ENCODE results near the gene COPA.

COPA gene

GRCh38 chr1:160261893-160262794 lies 80.9 kb downstream of the COPA start, which contains the start of gene DCAF8:
Gene DCAF8, minus strand, starts transcription at chr1:160262549. Its CDS starts 18,541 bp downstream, at chr1:160244008.
- peak; percentile 89 for DNase-seq

- peak; percentile 54 for DNase-seq
Measured at GRCh38 chr1:160261556-160261892, 81.5 kb downstream of the COPA start.

DNA sequence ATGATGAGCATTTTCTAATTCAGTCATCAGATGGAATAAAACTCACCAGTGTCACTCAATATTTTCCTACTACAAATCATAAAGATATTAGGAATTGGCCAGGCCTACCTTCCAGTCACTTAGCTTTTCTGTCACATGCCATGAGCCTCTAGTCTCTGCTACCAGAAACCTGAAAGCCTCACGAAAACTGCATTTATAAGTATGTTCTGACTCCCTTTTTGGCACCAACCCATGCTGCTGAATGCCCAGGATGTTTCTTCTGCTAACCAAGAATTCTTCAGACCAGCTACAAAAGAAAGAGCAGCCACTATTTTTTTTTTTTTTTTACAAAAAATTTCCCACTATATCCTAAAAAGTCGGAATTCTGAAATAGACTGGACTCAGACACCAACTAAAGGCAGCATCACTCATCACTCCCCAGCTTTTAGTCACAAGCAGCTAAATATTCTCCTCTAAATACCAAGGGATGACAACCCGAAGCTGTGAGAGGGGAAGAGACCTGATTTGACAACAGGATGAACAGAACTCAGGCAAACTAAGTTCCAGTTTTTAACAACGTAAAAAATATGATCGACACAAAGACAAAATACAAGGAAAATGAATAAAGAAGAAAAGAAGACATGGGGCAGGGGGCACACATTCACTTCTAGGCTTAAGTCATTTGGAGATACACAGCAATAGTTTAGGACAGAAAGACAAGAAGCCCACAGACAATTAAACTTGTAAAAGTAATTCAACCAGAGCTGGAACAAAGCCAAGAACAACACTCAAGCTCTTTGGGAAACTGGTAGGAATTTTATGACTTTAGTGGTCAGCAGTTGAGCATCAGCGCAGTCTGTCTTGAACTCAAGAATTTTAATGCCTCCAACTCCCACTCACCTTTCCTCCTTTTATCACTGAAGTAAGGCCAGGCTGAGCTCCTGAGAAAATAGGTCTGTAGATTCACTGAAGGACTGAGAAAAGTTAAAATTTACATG lies 82.4 kb downstream of the COPA start:
- no peak for DNase-seq

DNA sequence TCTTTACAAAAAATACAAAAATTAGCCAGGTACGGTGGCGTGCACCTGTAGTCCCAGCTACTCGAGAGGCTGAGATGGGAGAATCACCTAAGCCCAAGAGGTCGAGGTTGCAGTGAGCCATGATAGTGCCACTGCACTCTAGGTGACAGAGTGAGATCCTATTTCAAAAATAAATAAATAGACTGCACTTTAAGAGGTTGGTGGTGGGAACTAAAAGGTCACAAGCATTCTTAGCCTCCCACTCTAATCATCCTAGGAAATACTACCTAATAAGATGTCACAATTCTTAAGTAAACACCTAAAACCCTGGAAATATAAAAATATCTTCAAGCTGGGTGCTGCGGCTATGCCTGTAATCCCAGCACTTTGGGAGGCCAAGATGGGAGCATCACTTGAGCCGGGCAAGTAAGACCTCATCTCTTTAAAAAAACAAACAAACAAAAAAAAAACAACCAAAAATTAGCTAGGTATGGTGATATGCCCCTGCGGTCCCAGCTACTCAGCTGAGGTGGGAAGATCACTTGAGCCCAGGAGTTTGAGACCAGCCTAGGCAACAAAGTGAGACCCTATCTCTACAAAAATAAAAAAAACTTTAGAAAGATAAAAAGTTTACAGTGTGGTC lies 84.8 kb downstream of the COPA start:
- DNase-seq = no peak

GRCh38 chr1:160257411-160258015 lies 85.5 kb downstream of the COPA start:
- no peak for DNase-seq

- DNase-seq = no peak
Measured at GRCh38 chr1:160256396-160257046, 86.5 kb downstream of the COPA start.

DNA sequence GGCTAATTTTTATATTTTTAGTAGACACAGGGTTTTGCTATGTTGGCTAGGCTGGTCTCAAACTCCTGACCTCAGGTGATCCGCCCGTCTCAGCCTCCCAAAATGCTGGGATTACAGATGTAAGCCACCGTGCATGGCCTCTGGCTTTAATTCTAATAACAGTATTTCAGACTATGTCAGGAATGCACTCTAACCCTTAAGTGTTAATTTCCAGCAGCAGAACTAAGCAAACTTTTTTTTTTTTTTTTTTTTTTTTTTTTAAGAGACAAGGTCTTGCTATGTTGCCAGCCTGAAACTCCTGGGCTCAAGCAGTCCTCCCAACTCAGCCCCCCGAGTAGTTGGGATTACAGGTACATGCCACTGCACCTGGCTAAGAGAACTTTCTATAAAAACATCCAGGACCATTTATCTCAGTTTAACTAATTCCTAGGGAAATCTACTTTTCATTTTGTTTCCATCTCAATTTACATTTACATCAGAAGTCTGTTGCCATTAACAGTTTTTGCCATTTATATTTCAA lies 87.2 kb downstream of the COPA start:
- no peak for DNase-seq

DNA sequence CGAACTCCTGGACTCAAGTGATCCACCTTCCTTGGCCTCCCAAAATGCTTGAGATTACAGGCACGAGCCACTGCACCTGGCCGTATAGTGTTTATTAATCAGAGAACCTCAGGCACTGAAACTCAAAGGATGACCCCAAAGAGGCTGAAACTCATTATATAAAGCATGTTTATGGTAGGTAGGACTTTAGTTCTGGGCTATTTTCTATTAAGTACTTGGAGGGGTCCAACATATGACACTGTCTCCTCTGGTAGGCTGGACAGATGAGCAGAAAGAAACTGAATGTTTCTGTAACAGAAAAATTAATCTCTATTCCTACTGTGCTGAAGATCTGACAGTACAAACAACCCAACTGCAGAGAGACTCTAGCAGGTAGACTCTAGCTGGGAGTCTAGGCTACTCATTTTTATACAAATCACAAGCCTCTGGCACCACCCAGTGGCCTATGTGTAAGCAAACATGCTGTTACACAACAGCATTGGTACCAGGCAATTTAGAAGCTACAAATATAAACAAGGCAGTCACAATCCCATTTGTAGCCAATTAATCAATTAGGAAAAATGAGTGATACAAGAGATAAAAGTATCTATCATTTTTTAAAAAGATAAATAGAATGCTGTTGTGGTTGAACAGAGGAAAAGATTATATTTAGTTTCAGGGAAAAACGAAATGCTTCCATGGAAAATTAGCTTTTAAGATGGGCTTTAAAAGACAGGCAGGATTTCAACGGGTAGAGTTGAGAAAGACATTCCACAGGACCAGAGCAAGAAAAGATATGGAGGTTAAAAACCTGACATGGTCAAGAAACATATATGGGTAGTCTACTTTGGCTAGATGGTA lies 91.1 kb downstream of the COPA start:
- DNase-seq = peak; percentile 17

DNA sequence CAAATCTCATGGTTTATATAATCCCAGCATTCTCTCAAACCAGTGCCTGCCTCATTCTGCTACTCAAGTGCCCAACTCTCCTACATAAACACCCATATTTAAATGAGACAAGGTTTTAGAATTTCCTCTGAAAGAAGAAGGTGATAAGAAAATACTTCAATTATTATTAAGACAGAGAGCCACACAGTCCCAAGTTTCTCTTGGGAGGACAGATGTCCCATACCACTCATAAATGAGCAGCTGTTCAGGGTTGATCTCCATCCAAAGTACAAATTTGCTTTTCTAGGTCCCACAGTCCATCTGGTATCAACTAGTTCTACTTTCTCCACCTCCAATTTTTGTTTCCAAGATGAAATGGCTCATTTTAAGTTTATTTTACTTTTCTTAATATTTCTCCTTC lies 92.0 kb downstream of the COPA start:
- no peak for DNase-seq

GRCh38 chr1:160247053-160247452 lies 96.0 kb downstream of the COPA start:
- DNase-seq = no peak

GRCh38 chr1:160245434-160245833 lies 97.6 kb downstream of the COPA start:
- DNase-seq = no peak

- no peak for DNase-seq
Measured at GRCh38 chr1:160244209-160244608, 98.8 kb downstream of the COPA start.

- no peak for DNase-seq
Measured at GRCh38 chr1:160243767-160244166, 99.3 kb downstream of the COPA start.

GRCh38 chr1:160239582-160240299 lies 103.3 kb downstream of the COPA start:
- no peak for DNase-seq
